ENCODE data around the gene APOH.
"Not testable (repeated sequence)": the region's sequence is repeated elsewhere in the genome, so short reads cannot be mapped to it uniquely, and the experiment has no call there.

Gene APOH

GRCh38 chr17:66228887-66229782 lies at the start of gene APOH:
TSS of gene APOH (minus strand) at chr17:66229415. CDS start at chr17:66229379, 36 bp downstream.
- no peak for DNase-seq

DNA sequence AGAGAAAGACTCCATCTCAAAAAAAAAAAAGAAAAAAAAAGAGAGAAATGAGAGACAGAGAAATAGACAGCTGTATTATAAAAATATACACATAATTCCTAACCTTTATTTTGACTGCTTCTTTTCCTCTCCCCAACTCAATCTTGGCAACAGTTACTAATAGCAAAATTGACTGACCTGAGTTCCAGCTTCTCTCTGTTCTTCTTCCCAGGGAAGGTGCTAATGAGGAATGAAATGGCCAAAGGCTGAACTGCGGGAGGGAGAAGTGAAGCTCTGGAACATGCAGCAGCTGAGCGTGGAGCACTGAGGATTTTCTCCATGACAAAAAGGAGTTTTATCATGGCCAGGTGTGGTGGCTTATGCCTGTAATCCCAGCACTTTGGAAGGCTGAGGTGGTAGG lies 48.0 kb upstream of the APOH start:
- DNase-seq: no peak

DNA sequence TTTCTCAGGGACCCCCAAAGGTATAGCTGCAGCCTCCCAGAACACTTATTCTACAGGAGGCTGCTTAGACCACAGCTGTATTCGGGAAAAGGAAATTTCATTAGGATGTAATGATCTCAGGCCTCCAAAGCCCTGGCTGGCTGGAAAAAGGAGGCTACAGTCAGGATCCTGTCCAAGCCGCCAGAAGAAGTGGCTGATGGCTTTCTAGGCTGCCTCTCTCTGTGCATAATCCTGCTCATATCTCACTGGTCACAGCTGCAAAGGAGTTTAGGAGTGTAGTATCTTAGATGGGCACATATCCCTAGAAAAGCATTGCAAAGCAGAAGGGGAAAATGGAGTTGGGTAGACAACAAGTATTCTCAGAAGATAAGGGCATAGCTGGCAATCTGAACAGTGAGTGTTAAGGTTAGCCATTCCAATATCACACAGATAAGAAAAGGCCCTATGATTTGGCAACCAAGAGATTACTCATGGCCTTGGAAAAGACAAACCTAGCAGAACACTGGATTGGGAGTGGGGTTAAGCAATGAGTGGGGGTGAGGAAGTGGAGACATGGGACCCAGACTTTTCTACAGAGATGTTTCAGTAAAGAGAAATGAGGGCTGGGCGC lies 47.2 kb upstream of the APOH start:
- DNase-seq: no peak

DNA sequence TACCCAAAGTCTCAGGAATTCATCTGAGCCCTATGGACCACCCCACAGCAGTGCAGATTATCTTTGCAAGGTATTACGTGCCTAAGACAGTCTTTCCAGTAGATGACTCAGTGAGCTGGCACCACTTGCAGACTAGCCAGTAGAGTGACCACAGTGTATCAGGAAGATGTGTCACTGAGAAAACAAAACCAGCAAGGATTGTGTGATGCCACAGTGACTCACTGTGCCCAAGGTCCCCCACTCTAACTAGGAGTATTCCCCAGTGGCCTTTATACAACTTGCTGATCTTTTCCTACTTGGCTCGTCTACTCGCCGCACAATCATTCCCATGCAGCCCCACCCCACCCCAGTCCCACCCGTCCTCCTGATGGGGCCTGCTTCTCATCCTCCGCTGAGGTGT lies 46.4 kb upstream of the APOH start:
- no peak for DNase-seq

DNA sequence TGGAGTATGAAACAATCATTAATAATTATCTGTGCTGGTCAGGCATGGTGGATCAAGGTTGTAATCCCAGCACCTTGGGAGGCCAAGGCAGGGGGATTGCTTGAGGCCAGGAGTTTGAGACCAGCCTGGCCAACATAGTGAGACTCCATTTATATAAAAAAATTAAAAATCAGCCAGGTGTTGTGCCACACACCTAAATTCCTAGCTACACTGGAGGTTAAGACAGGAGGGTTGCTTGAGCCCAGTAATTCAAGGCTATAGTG lies 44.3 kb upstream of the APOH start:
- no peak for DNase-seq

GRCh38 chr17:66272811-66273585 lies 43.8 kb upstream of the APOH start:
- DNase-seq: no peak

DNA sequence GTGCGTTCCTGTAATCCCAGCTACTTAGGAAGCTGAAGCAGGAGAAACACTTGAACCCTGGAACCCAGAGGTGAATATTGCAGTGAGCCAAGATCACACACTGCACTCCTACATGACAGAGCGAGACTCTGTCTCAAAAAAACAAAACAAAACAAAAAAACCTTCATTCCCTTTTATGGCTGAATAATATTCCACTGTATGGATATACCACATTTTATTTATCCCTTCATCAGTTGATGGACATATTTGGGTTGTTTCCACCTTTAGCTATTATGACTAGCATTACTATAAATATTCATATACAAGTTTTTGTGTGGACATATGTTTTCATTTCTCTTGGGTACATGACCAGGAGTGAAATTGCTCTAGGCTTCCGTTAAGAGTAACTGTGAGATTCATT lies 42.3 kb upstream of the APOH start:
- no peak for DNase-seq

- DNase-seq: no peak
Measured at GRCh38 chr17:66270106-66270505, 40.9 kb upstream of the APOH start.

GRCh38 chr17:66268247-66268927 lies 39.2 kb upstream of the APOH start:
- no peak for DNase-seq

- no peak for DNase-seq
Measured at GRCh38 chr17:66264696-66265095, 35.5 kb upstream of the APOH start.

DNA sequence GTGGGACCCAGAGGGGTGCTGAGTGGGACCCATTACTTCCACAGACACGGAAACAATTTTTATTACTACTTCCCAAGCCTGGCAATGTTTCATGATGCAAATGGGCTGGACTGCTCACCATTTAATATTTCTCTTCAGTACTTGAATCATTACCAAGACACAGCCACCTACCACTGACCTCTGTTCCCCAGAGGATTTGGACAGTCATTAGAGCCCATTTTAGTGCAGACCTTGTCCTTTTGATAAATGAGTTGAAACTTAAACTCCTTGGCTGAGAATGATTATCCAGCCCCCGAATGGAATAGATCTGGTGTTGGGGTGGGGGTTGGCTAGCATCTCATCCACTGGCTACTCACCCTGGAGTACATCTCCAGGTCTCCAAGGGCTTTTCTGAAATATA lies 33.6 kb upstream of the APOH start:
- DNase-seq: no peak

GRCh38 chr17:66260688-66261087 lies 31.5 kb upstream of the APOH start:
- no peak for DNase-seq

DNA sequence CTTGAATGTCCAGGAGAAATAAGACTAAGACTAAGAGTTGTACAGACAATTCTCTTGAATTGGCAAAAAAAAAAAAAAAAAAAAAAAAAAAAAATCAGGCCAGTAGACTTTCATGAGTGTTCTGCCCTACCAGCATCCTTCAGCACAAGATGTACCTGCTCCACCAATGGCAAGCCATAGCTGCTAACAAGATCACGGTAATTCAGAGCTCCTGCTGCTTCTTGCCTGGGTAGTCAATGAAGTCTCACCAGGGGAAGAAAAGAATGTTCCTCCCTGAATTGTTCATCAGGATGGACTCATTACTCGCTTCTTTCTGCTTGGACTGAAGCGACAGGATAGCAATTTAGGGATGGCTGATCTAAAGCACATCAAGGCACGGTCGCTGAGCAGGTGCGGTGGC lies 31.1 kb upstream of the APOH start:
- no peak for DNase-seq

DNA sequence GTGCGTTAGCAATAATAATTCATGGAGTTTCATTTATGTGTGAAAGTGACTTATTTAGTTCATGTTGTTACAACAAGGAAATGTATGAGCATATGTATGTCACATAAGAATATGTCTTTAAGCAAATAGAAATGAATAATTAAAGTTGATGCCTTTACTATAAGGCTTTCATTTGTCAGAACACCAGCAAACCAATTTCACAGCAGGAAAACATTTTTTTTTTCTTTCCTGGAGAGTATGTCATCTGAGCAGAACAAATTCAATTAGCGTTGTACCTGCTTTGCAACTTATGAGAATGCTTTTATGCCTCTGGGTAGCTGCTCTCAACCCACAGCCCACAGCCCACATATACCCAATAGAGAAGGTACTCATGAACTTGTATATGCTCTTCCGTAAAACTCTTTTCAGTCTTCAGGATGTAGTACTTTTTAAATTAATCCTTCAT lies 26.3 kb upstream of the APOH start:
- DNase-seq: no peak

- DNase-seq: peak; percentile 48
Measured at GRCh38 chr17:66255112-66255511, 25.9 kb upstream of the APOH start.

DNA sequence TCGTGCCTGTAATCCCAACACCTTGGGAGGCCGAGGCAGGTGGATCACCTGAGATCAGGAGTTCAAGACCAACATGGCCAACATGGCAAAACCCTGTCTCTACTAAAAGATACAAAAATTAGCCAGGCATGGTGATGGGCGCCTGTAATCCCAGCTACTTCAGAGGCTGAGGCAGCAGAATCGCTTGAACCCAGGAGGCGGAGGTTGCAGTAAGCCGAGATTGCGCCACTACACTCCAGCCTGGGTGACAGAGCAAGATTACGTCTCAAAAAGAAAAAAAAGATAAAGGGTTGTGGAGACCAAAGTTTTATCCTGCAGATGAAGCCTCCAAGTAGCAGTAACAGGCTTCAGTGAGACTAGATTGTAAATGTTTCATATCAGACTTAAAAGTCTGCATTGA lies 24.2 kb upstream of the APOH start:
- DNase-seq: not testable (repeated sequence)

DNA sequence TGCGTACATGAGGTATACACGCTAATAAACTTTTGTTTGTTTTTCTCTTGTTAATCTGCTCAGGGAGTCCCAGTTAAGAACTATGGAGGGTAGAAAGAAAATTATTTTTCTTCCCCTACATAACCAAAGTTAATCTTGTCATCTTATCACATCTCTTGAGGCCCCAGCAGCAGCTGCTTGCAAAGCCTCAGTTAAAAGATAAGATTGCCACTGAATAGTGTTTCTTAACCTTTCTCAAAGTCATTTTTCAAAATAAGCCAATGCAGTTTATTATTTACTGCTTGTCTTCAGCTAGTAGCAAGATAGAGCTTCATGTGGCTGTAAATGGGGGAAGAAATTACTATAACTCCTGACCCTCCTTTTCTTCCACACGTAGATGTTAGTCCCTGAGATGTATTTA lies 21.5 kb upstream of the APOH start:
- DNase-seq: no peak

DNA sequence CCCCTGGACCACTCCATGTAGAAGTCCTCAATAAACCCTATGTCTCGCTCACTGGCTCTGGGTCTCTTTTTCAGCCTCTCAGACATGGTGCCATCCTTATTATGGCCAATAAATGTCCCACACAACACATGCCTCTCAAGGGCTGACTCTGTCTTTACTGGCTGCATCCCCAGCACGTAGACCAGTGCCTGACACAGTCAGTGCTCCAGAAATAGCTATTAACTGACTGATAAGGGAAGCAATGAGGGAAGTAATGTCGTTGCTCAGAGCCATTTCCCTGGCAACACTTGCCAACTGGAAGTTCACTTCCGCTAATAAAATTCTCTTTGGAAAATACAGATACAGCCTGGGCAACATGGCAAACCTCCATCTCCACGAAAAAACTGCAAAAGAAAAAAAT lies 19.1 kb upstream of the APOH start:
- no peak for DNase-seq

DNA sequence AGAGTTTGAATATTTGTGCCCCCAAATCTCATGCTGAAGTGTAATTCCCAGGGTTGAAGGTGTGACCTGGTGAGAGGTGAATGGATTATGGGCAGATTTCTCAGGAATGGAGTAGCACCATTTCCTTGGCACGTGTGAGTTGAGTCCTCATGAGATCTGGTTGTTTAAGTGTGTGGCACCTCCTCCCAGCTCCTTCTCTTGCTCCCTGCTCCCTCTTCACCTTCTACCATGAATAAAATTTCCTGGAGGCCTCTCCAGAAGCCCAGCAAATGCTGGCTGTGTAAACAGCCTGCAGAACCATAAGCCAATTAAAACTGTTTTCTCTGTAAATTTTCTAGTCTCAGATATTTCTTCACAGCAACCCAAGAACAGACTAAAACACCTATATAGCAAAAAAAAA lies 12.6 kb upstream of the APOH start:
- DNase-seq: no peak

- DNase-seq: no peak
Measured at GRCh38 chr17:66240630-66241029, 11.4 kb upstream of the APOH start.

GRCh38 chr17:66240013-66240412 lies 10.8 kb upstream of the APOH start:
- no peak for DNase-seq

DNA sequence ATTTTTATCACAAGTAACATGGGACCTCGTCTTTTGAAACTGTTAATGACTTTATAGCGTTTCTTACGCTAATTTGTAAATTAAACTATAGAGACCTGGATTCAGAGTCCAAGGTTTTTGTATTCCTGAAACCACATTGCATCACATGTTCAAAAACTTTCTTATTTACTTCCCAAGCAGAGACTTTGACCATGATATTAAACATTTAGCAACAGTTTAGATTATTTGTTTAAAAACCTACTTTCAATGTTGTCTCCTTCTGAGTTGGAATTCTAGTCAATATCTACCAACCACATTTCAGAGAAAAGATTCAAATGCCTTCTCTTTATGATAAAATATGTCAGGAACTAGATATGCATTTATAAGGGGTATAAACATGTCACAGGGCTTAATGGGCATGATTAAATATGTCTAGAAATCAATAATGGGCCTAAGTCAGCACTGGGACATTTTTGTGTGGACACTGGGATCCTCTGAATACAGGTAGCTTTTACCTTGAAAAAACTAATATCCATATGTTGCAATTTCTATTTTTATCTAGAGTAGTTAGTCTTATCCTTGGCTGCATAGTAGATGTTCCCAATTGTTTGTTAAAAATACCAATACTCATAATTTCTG lies 6.3 kb upstream of the APOH start:
- no peak for DNase-seq

GRCh38 chr17:66234611-66235010 lies 5.4 kb upstream of the APOH start:
- no peak for DNase-seq
